Sigmoid colon (tissue), 7 donors: Measurements from ENCODE around the gene CDON. TPM values are rescaled to one million over a fixed set of nuclear protein-coding genes. Genes with fewer than 3 reads are reported as not detected.

Experiments
- DNase-seq: peaks from one replicate; pipeline ENCODE4 v3.0.0-alpha.2; 2019
- H3K27ac ChIP-seq, 4 donors: fragments of 200-600 bp; sonication (generic); one replicate each; pipeline ENCODE4 v1.5.1; 2016 to 2019; ENCODE audit warnings: mild to moderate bottlenecking in 1 of 4
- H3K27me3 ChIP-seq, 3 donors: fragments of 200-600 bp; sonication (generic); one replicate each; pipeline ENCODE4 v1.5.1; 2019; ENCODE audit warnings: mild to moderate bottlenecking in 1 of 3
- H3K36me3 ChIP-seq, 4 donors: fragments of 200-600 bp; sonication (generic); one replicate each; pipeline ENCODE4 v1.5.1; 2016 to 2019
- H3K4me1 ChIP-seq, 4 donors: fragments of 200-600 bp; sonication (generic); one replicate each; pipeline ENCODE4 v1.5.1; 2017 to 2019
- H3K4me3 ChIP-seq, 4 donors: fragments of 200-600 bp; sonication (generic); one replicate each; pipeline ENCODE4 v1.5.1; 2017 to 2019; ENCODE audit warnings: mild to moderate bottlenecking in 2 of 4, moderate library complexity in 1 of 4
- H3K9me3 ChIP-seq, 4 donors: fragments of 200-600 bp in 3 of 4; sonication (generic) in 3 of 4; one replicate each; pipeline versions ENCODE4 v1.5.1 to v1.6.1; 2013 to 2019
- CTCF ChIP-seq, 4 experiments: fragments of 450-650 bp in 3 of 4; fragments of 200-600 bp in 1 of 4; IDR thresholded peaks; one replicate each; pipeline ENCODE4 v1.5.1; 2016 to 2019; ENCODE audit warnings: antibody characterized with exemption in 4 of 4, mild to moderate bottlenecking in 3 of 4, moderate library complexity in 2 of 4
- EP300 ChIP-seq, 4 donors: sonication (generic); formaldehyde crosslinking; IDR thresholded peaks; one replicate each; pipeline ENCODE4 v1.6.1; 2017; ENCODE audit warnings: antibody characterized with exemption in 4 of 4
- POLR2A ChIP-seq, 2 donors: fragments of 450-650 bp; IDR thresholded peaks; one replicate each; pipeline ENCODE4 v1.6.1; 2016; ENCODE audit warnings: antibody characterized with exemption in 2 of 2, mild to moderate bottlenecking in 2 of 2, moderate library complexity in 2 of 2
- POLR2AphosphoS5 ChIP-seq, 4 donors: sonication (generic); formaldehyde crosslinking; IDR thresholded peaks; one replicate each; pipeline ENCODE4 v1.6.1; 2017; ENCODE audit warnings: antibody characterized with exemption in 4 of 4
- WGBS, 2 donors: extraction: QIAGEN DNeasy Blood & Tissue Kit; methylation state at CpG; one replicate each; pipeline ENCODE4 v1.1.7; 2013; 5-methylcytosine and 5-hydroxymethylcytosine counted together
- intact Hi-C: fragments of 100-400 bp; cut with DNase I; formaldehyde crosslinking; loops from one replicate; pipeline ENCODE4 v1.15.1; 2023
- polyA plus RNA-seq, 3 donors: library from polyadenylated mRNA; stranded (reverse); fragments of 200-250 nt; gene quantifications; one replicate each; pipeline ENCODE4 v1.2.3, GENCODE V29; 2013
- total RNA-seq, 4 donors: library from RNA; depleted of rRNA; stranded (reverse); fragments of >200 nt; gene quantifications; one replicate each; pipeline ENCODE4 v1.1.0, GENCODE V29; 2016
- donor health status: healthy with polysubstance abuse.
- donor health status: Bipolar disorder and iron deficiency.
- donor health status: healthy.

Gene CDON
- total and polyA plus RNA-seq, 7 donors: under 0.01 to 88.1 (median 48.9) TPM

GRCh38 chr11:126024123-126024522, 38.5 kb downstream of the CDON start:
- intact Hi-C loops: loop anchor here (5.0 kb wide), 2 partner anchors 72 to 143 kb away; no protein-coding TSS in a partner anchor
- peak; percentile 67 to 92 (median 89) for TF ChIP-seq POLR2AphosphoS5 (IDR thresholded peaks at IDR 0.05)
- peak in 2 of 4 donors; percentile 70 to 85 for TF ChIP-seq EP300 (IDR thresholded peaks at IDR 0.05)
- TF ChIP-seq POLR2A (IDR thresholded peaks at IDR 0.05): no peak
- TF ChIP-seq CTCF (IDR thresholded peaks at IDR 0.05): no peak
- Histone ChIP-seq H3K27ac (peak overlapping the region; percentile 61 to 81 (median 79)), H3K27me3 (no peaks in the 10 kb centered on the region), H3K4me3 (no peak overlapping the region), H3K36me3 (peaks cover 0 to 18% (median 2%) of the 10 kb centered on the region in 4 donors), H3K4me1 (peaks cover 0 to 81% (median 57%) of the 10 kb centered on the region in 4 donors), H3K9me3 (no peaks in the 10 kb centered on the region)
- 77 to 93% methylated on average over 5 of the region's 5 CpGs for WGBS, 2 donors
- peak; percentile 72 for DNase-seq

GRCh38 chr11:126012852-126013251, 49.8 kb downstream of the CDON start:
- TF ChIP-seq CTCF (IDR thresholded peaks at IDR 0.05) (no peak), POLR2A (IDR thresholded peaks at IDR 0.05) (no peak), POLR2AphosphoS5 (IDR thresholded peaks at IDR 0.05) (no peak), EP300 (IDR thresholded peaks at IDR 0.05) (no peak)
- DNase-seq: no peak
- no peak overlapping the region for H3K27ac ChIP-seq
- 92 to 95% methylated on average over 2 of the region's 2 CpGs for WGBS, 2 donors
- H3K27me3 ChIP-seq: no peaks in the 10 kb centered on the region
- H3K36me3 ChIP-seq: peaks cover 11 to 59% (median 24%) of the 10 kb centered on the region in 4 donors
- no peak overlapping the region for H3K4me3 ChIP-seq
- intact Hi-C loops: no loop called here
- H3K4me1 ChIP-seq: peaks cover 0 to 4% (median 3%) of the 10 kb centered on the region in 4 donors
- H3K9me3 ChIP-seq: no peaks in the 10 kb centered on the region

- Histone ChIP-seq H3K4me3 (no peak overlapping the region), H3K9me3 (no peaks in the 10 kb centered on the region), H3K36me3 (peaks cover 4 to 48% (median 20%) of the 10 kb centered on the region in 4 donors), H3K4me1 (peaks cover 0 to 15% (median 13%) of the 10 kb centered on the region in 4 donors), H3K27me3 (no peaks in the 10 kb centered on the region), H3K27ac (no peak overlapping the region)
- intact Hi-C loops: no loop called here
- WGBS, 2 donors: 86 to 89% methylated on average over 4 of the region's 4 CpGs
- no peak for DNase-seq
- no peak for TF ChIP-seq EP300 (IDR thresholded peaks at IDR 0.05)
- no peak for TF ChIP-seq CTCF (IDR thresholded peaks at IDR 0.05)
- no peak for TF ChIP-seq POLR2AphosphoS5 (IDR thresholded peaks at IDR 0.05)
- TF ChIP-seq POLR2A (IDR thresholded peaks at IDR 0.05): no peak
Measured at GRCh38 chr11:126011754-126012153, 50.9 kb downstream of the CDON start.

GRCh38 chr11:126011265-126011664, 51.4 kb downstream of the CDON start:
- no peak for TF ChIP-seq CTCF (IDR thresholded peaks at IDR 0.05)
- no peak for TF ChIP-seq POLR2A (IDR thresholded peaks at IDR 0.05)
- TF ChIP-seq EP300 (IDR thresholded peaks at IDR 0.05): no peak
- no peak for TF ChIP-seq POLR2AphosphoS5 (IDR thresholded peaks at IDR 0.05)
- H3K27ac ChIP-seq: no peak overlapping the region
- peaks cover 0 to 20% (median 16%) of the 10 kb centered on the region in 4 donors for H3K4me1 ChIP-seq
- no peaks in the 10 kb centered on the region for H3K9me3 ChIP-seq
- peaks cover under 1 to 43% (median 15%) of the 10 kb centered on the region in 4 donors for H3K36me3 ChIP-seq
- DNase-seq: no peak
- WGBS, 2 donors: 67 to 77% methylated on average over 3 of the region's 3 CpGs
- intact Hi-C loops: no loop called here
- no peaks in the 10 kb centered on the region for H3K27me3 ChIP-seq
- no peak overlapping the region for H3K4me3 ChIP-seq

- 88 to 93% methylated on average over 8 of the region's 8 CpGs for WGBS, 2 donors
- intact Hi-C loops: loop anchor here (5.0 kb wide), 2 partner anchors 42 to 183 kb away; no protein-coding TSS in a partner anchor
- no peak for TF ChIP-seq EP300 (IDR thresholded peaks at IDR 0.05)
- no peak for TF ChIP-seq POLR2A (IDR thresholded peaks at IDR 0.05)
- TF ChIP-seq CTCF (IDR thresholded peaks at IDR 0.05): no peak
- no peak for TF ChIP-seq POLR2AphosphoS5 (IDR thresholded peaks at IDR 0.05)
Measured at GRCh38 chr11:126008956-126009355, 53.7 kb downstream of the CDON start.

More at GRCh38 chr11:126008956-126009355, 53.7 kb downstream of the CDON start:
- H3K27ac ChIP-seq: no peak overlapping the region
- H3K9me3 ChIP-seq: no peaks in the 10 kb centered on the region
- H3K4me3 ChIP-seq: no peak overlapping the region
- H3K4me1 ChIP-seq: peaks cover 0 to 21% (median 17%) of the 10 kb centered on the region in 4 donors
- peaks cover 0 to 37% (median 4%) of the 10 kb centered on the region in 4 donors for H3K36me3 ChIP-seq
- no peak for DNase-seq
- H3K27me3 ChIP-seq: no peaks in the 10 kb centered on the region
